Muscle layer of colon (tissue), 2 donors: Measurements from ENCODE around the gene ALB.
"Not testable (repeated sequence)": the region's sequence is repeated elsewhere in the genome, so short reads cannot be mapped to it uniquely, and the experiment has no call there.

Source experiments
- H3K27ac ChIP-seq: one replicate; pipeline ENCODE4 v1.7.0; 2013; ENCODE audit warnings: low read depth, mild to moderate bottlenecking, low read length, moderate library complexity
- H3K27me3 ChIP-seq, 2 donors: one replicate each; pipeline ENCODE4 v1.7.0; 2013; ENCODE audit warnings: low read length in 2 of 2, mild to moderate bottlenecking in 2 of 2; ENCODE audit not compliant: insufficient read depth in 2 of 2, control insufficient read depth in 1 of 2
- H3K36me3 ChIP-seq: one replicate; pipeline ENCODE4 v1.7.0; 2013; ENCODE audit warnings: mild to moderate bottlenecking, low read length; ENCODE audit not compliant: insufficient read depth
- H3K4me1 ChIP-seq: one replicate; pipeline ENCODE4 v1.7.0; 2013; ENCODE audit warnings: mild to moderate bottlenecking, low read length; ENCODE audit not compliant: insufficient read depth
- H3K4me3 ChIP-seq, 2 donors: one replicate each; pipeline ENCODE4 v1.7.0; 2013; ENCODE audit warnings: low read length in 2 of 2, low read depth in 1 of 2, mild to moderate bottlenecking in 1 of 2, moderate library complexity in 1 of 2
- H3K9ac ChIP-seq: one replicate; pipeline ENCODE4 v1.7.0; 2013; ENCODE audit warnings: low read length
- H3K9me3 ChIP-seq: one replicate; pipeline ENCODE4 v1.7.0; 2013; ENCODE audit warnings: mild to moderate bottlenecking, low read length
- donor health status: abdominal sarcoma.
- donor health status: Adenocarcinoma of cecum.

ALB gene

GRCh38 chr4:73389663-73390062 lies 14.4 kb upstream of the ALB start:
- H3K36me3 ChIP-seq, H3K27me3 ChIP-seq, H3K27ac ChIP-seq, H3K9me3 ChIP-seq, H3K9ac ChIP-seq, H3K4me1 ChIP-seq, H3K4me3 ChIP-seq: not testable (repeated sequence)

DNA sequence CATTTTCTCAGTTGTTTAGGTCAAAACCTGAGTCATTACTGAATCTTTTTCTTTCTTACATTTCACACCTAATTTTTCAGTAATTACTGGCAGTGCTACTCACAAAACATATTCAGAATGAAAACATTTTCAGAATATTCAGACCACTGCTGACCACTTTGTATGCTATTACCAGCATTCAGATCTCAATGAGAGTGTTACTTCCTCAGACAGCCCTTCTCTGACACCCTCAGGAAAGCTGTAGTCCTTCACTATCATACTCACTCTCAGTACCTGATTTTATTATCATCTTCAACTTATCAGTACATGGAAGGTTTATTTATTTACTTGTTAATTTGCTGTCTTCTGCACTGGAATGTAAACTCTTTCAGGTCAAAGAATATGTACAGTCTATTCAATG lies 12.3 kb upstream of the ALB start:
- Histone ChIP-seq H3K9me3 (no peaks in the 10 kb centered on the region), H3K9ac (no peak overlapping the region), H3K36me3 (no peaks in the 10 kb centered on the region), H3K27me3 (no peaks in the 10 kb centered on the region), H3K4me3 (no peak overlapping the region), H3K4me1 (no peaks in the 10 kb centered on the region), H3K27ac (no peak overlapping the region)

DNA sequence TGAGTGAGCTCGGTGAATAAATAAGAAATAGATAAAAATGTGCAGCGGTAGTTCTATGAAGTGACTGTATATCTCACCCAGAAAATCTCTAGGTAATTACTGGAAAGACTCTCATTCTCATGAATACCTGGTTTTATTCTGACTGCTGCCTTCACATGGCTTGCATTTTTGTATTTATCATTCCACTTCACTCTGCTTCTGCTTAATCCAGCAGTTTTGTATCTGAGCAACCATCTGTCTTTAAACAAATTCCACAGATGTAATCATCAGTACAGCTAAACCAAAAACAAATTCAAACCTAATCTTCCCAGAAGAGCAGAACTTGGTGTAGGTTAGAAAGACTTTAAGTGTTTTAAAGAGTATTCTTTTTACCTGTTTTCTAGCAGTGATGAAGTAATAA lies 11.2 kb upstream of the ALB start:
- H3K27me3 ChIP-seq: no peaks in the 10 kb centered on the region
- H3K9ac ChIP-seq: no peak overlapping the region
- H3K27ac ChIP-seq: no peak overlapping the region

DNA sequence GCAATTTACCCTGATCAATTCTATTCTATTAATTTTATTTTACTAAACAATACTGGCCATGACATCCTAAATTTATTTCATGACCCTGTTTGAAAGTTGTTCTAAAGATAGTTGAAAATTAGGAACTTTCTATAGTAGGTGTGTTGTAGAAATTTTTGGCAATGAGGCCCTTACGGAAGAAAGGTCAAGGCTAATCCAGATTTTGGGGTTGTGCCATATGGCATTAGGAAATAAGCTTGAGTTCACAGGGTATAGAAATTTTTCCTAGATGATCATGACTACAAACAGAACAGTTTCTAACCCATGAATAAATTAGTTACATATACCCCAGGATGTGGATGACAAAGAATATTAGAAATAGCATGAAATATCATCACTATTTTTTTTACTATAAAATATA lies 7.8 kb upstream of the ALB start:
- Histone ChIP-seq H3K9me3 (no peaks in the 10 kb centered on the region), H3K4me3 (no peak overlapping the region), H3K9ac (no peak overlapping the region), H3K27ac (no peak overlapping the region), H3K27me3 (no peaks in the 10 kb centered on the region), H3K4me1 (no peaks in the 10 kb centered on the region), H3K36me3 (no peaks in the 10 kb centered on the region)

More for the DNA sequence above, 11.2 kb upstream of the ALB start:
- H3K4me1 ChIP-seq: no peaks in the 10 kb centered on the region
- no peaks in the 10 kb centered on the region for H3K36me3 ChIP-seq
- no peaks in the 10 kb centered on the region for H3K9me3 ChIP-seq
- no peak overlapping the region for H3K4me3 ChIP-seq

DNA sequence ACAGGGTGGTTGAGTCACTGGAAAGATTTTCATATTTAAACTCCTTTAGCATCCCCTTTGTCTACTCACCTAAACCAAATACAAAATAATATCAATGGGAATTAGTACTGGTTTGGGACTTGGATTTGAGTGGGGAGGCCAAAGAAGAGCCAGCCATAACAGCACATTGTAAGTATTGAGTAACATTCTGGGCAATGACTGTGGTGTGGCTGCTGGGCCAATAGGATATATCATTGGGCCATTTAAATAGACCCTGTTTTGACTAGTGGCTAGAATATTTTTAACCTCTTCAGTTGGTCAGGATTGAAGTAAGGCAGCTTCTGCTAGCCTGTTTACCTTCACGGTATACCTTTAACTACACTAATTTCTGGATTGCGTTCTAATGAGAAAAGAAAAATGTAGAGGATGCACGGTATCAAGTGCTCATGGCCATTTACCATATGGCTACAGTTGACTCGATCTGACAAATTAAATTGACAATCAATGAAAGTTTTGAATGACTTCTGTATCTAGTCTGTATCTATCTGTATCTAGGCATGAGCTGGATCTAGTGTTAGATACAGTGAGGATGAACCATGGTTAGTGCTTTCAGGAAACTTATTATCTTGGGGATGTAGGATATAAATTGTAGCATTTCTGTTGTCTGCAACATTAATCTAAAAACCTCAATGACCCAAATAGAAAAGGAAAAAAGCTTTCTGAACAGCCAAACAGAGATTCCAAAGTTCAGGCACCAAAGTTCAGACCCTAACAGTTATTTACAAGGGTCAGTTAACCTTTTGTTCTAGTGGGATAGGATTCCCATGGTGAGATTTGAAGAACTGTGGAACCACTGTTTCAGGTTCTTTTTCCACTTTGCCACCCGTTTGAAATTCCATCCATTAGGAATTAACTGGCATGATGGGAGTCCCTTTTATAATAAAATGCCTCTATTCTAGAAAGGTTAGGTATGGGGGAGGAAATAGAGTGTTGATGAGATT lies 6.8 kb upstream of the ALB start:
- no peak overlapping the region for H3K27ac ChIP-seq
- no peaks in the 10 kb centered on the region for H3K36me3 ChIP-seq

GRCh38 chr4:73401412-73401811 lies 2.7 kb upstream of the ALB start:
- Histone ChIP-seq H3K9me3 (no peaks in the 10 kb centered on the region), H3K27ac (no peak overlapping the region), H3K4me3 (no peak overlapping the region), H3K27me3 (no peaks in the 10 kb centered on the region), H3K9ac (no peak overlapping the region), H3K4me1 (no peaks in the 10 kb centered on the region), H3K36me3 (no peaks in the 10 kb centered on the region)

More for the DNA sequence above, 6.8 kb upstream of the ALB start:
- no peaks in the 10 kb centered on the region for H3K9me3 ChIP-seq
- no peaks in the 10 kb centered on the region for H3K4me1 ChIP-seq
- H3K27me3 ChIP-seq: no peaks in the 10 kb centered on the region
- H3K4me3 ChIP-seq: no peak overlapping the region
- H3K9ac ChIP-seq: no peak overlapping the region

DNA sequence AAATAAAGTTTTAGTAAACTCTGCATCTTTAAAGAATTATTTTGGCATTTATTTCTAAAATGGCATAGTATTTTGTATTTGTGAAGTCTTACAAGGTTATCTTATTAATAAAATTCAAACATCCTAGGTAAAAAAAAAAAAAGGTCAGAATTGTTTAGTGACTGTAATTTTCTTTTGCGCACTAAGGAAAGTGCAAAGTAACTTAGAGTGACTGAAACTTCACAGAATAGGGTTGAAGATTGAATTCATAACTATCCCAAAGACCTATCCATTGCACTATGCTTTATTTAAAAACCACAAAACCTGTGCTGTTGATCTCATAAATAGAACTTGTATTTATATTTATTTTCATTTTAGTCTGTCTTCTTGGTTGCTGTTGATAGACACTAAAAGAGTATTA lies 370 bp downstream of the ALB start:
- Histone ChIP-seq H3K4me1 (no peaks in the 10 kb centered on the region), H3K9ac (no peak overlapping the region), H3K27ac (no peak overlapping the region), H3K4me3 (no peak overlapping the region), H3K9me3 (no peaks in the 10 kb centered on the region), H3K36me3 (no peaks in the 10 kb centered on the region), H3K27me3 (no peaks in the 10 kb centered on the region)

GRCh38 chr4:73405138-73405537 lies 1.1 kb downstream of the ALB start:
- Histone ChIP-seq H3K4me1 (no peaks in the 10 kb centered on the region), H3K9me3 (no peaks in the 10 kb centered on the region), H3K36me3 (no peaks in the 10 kb centered on the region), H3K27ac (no peak overlapping the region), H3K27me3 (no peaks in the 10 kb centered on the region), H3K9ac (no peak overlapping the region), H3K4me3 (no peak overlapping the region)

- Histone ChIP-seq H3K27me3 (no peaks in the 10 kb centered on the region), H3K4me3 (no peak overlapping the region), H3K4me1 (no peaks in the 10 kb centered on the region), H3K27ac (no peak overlapping the region), H3K9ac (no peak overlapping the region), H3K36me3 (no peaks in the 10 kb centered on the region), H3K9me3 (no peaks in the 10 kb centered on the region)
Observed at GRCh38 chr4:73406548-73406875, 2.4 kb downstream of the ALB start.

DNA sequence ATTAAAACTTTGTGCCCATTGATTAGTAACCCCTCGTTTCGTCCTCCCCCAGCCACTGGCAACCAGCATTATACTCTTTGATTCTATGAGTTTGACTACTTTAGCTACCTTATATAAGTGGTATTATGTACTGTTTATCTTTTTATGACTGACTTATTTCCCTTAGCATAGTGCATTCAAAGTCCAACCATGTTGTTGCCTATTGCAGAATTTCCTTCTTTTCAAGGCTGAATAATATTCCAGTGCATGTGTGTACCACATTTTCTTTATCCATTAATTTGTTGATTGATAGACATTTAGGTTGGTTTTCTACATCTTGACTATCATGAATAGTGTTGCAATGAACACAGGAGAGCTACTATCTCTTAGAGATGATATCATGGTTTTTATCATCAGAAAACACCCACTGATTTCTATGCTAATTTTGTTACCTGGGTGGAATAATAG lies 3.2 kb downstream of the ALB start:
- Histone ChIP-seq H3K9me3 (no peaks in the 10 kb centered on the region), H3K27me3 (no peaks in the 10 kb centered on the region), H3K4me1 (no peaks in the 10 kb centered on the region), H3K36me3 (no peaks in the 10 kb centered on the region), H3K4me3 (no peak overlapping the region), H3K27ac (no peak overlapping the region), H3K9ac (no peak overlapping the region)

GRCh38 chr4:73408181-73408867 lies 4.2 kb downstream of the ALB start:
- H3K27ac ChIP-seq: no peak overlapping the region
- no peak overlapping the region for H3K9ac ChIP-seq
- H3K4me1 ChIP-seq: no peaks in the 10 kb centered on the region
- H3K9me3 ChIP-seq: no peaks in the 10 kb centered on the region
- no peak overlapping the region for H3K4me3 ChIP-seq
- H3K36me3 ChIP-seq: no peaks in the 10 kb centered on the region
- no peaks in the 10 kb centered on the region for H3K27me3 ChIP-seq
